ENCODE results near the gene C6orf120. TPM values are rescaled to one million over a fixed set of nuclear protein-coding genes. Genes with fewer than 3 reads are reported as not detected.

Gene C6orf120
- polyA plus RNA-seq (2013, experiment 1 of 2), result 26.8 TPM
- polyA plus RNA-seq (2013, experiment 2 of 2), result 33.5 TPM

DNA sequence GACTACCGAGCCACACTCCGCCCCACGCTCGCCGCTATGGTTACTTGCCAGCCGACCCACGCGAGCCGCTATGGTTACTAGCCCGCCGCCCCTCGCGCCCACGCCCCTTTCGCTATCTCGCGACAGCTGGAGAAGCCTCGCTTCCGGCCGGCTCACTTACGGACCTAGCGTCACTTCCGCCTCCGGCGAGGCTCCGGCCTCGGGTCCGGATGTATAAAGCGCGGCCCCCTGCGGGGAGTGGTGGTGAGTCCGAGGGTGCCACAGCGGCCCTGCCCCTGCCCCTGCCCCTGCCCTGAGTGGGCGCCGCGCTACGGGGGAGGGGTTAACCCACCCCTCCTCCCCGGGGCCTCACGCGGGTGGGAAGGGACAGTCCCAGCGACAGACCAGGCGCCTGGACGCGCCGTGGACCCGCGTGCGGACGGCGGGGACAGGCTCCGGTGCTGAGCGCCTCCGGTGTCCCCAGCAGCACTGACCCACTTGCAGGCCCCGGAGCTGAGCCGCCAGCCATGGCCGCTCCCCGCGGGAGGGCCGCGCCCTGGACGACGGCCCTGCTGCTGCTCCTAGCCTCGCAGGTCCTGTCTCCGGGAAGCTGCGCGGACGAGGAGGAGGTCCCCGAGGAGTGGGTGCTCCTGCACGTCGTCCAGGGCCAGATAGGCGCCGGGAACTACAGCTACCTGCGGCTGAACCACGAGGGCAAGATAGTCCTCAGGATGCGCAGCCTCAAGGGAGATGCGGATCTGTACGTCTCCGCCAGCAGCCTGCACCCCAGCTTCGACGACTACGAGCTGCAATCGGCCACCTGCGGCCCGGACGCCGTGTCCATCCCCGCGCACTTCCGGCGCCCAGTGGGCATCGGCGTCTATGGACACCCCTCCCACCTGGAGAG is at the start of gene C6orf120, which contains the start of gene WDR27:
TSS of gene C6orf120 (plus strand) at position 173 of the 886 bp plus-strand sequence. CDS start at position 507, 334 bp downstream.
TSS of gene WDR27 (minus strand) at position 76 of the 886 bp plus-strand sequence. CDS start 13,024 bp downstream, outside the sequence.
- H3K9me3 ChIP-seq (ENCODE audit: insufficient read depth, low read depth, low read length), result no peaks in the 10 kb centered on the region
- no peaks in the 10 kb centered on the region for H3K27me3 ChIP-seq (ENCODE audit: insufficient read depth, low read length)
- peak within 1 kb of the TSS; percentile 88 for H3K27ac ChIP-seq (ENCODE audit: low read depth, low read length)
- H3K4me3 ChIP-seq (ENCODE audit: low read length), result peak within 1 kb of the TSS; percentile 85
- H3K4me1 ChIP-seq (ENCODE audit: insufficient read depth, low read length), result peaks cover 16% of the 10 kb centered on the region; the same call in 1 of the 2 replicates
- peaks cover 53% of the 10 kb centered on the region for H3K36me3 ChIP-seq (ENCODE audit: insufficient read depth, low read length)
- H3K9ac ChIP-seq (ENCODE audit: low read depth, low read length), result peak within 1 kb of the TSS; percentile 97
- under 1% methylated on average over 92 of the region's 92 CpGs for WGBS

- no peak overlapping the region for H3K9ac ChIP-seq (ENCODE audit: low read depth, low read length)
- no peak overlapping the region for H3K4me3 ChIP-seq (ENCODE audit: low read length)
- no peaks in the 10 kb centered on the region for H3K27me3 ChIP-seq (ENCODE audit: insufficient read depth, low read length)
- peaks cover 52% of the 10 kb centered on the region for H3K36me3 ChIP-seq (ENCODE audit: insufficient read depth, low read length)
- H3K4me1 ChIP-seq (ENCODE audit: insufficient read depth, low read length), result no peaks in the 10 kb centered on the region
- H3K27ac ChIP-seq (ENCODE audit: low read depth, low read length), result no peak overlapping the region
- peaks cover 11% of the 10 kb centered on the region; the same call in 1 of the 2 replicates for H3K9me3 ChIP-seq (ENCODE audit: insufficient read depth, low read depth, low read length)
- 95% methylated on average over 11 of the region's 11 CpGs for WGBS
These were observed 49.0 kb upstream of the C6orf120 start for GRCh38 chr6:169652896-169653295.

- Histone ChIP-seq H3K4me1 (ENCODE audit: insufficient read depth, low read length) (no peaks in the 10 kb centered on the region), H3K27me3 (ENCODE audit: insufficient read depth, low read length) (no peaks in the 10 kb centered on the region), H3K27ac (ENCODE audit: low read depth, low read length) (no peak overlapping the region), H3K36me3 (ENCODE audit: insufficient read depth, low read length) (peaks cover 59% of the 10 kb centered on the region), H3K9ac (ENCODE audit: low read depth, low read length) (no peak overlapping the region), H3K4me3 (ENCODE audit: low read length) (no peak overlapping the region), H3K9me3 (ENCODE audit: insufficient read depth, low read depth, low read length) (peaks cover 11% of the 10 kb centered on the region; the same call in 1 of the 2 replicates)
- 95% methylated on average over 6 of the region's 6 CpGs for WGBS
These were observed 48.2 kb upstream of the C6orf120 start for GRCh38 chr6:169653691-169654090.

DNA sequence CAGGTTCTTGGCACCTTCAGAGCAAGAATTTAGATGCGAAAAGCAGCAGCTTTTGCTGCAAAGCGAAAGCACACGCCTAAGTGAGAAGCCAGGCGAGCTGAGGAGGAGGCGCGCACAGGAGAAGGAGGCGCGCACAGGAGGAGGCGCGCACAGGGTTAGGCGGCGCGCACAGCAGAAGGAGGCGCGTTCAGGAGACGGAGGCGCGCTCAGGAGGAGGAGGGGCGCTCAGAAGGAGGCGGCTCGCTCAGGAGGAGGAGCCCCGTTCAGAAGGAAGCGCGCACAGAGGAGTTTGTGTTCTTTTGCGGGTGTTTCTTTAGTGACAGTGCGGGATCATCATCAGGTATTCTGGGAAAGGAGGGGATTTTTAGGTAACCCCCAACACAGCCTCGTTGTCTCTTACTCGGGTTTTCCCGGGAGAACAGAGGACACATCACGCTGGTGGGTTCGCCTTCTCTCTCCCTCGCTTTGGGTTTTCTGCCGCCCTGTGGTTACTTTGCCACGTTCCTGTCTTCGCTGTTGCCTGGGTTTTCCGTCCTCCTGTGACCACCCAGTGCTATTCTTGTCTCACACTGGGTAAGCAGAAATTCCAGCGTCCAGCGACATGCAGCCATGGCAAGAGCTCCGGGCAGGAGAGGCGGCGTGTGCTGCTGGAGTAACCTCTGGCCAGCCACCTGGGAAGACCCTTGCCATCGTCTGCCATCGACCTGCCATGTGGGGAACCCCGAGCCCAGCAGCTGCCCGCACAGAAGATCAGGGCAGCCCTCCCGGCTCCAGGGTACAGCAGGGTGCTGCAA is 47.1 kb upstream of the C6orf120 start:
- Histone ChIP-seq H3K9ac (ENCODE audit: low read depth, low read length) (peak overlapping the region; percentile 44; the same call in 1 of the 2 replicates), H3K9me3 (ENCODE audit: insufficient read depth, low read depth, low read length) (peaks cover 11% of the 10 kb centered on the region; the same call in 1 of the 2 replicates), H3K4me3 (ENCODE audit: low read length) (peak overlapping the region; percentile 61), H3K36me3 (ENCODE audit: insufficient read depth, low read length) (peaks cover 69% of the 10 kb centered on the region), H3K4me1 (ENCODE audit: insufficient read depth, low read length) (no peaks in the 10 kb centered on the region), H3K27ac (ENCODE audit: low read depth, low read length) (no peak overlapping the region), H3K27me3 (ENCODE audit: insufficient read depth, low read length) (no peaks in the 10 kb centered on the region)
- whole genome bisulfite sequencing, result 95% methylated on average over 46 of the region's 46 CpGs

DNA sequence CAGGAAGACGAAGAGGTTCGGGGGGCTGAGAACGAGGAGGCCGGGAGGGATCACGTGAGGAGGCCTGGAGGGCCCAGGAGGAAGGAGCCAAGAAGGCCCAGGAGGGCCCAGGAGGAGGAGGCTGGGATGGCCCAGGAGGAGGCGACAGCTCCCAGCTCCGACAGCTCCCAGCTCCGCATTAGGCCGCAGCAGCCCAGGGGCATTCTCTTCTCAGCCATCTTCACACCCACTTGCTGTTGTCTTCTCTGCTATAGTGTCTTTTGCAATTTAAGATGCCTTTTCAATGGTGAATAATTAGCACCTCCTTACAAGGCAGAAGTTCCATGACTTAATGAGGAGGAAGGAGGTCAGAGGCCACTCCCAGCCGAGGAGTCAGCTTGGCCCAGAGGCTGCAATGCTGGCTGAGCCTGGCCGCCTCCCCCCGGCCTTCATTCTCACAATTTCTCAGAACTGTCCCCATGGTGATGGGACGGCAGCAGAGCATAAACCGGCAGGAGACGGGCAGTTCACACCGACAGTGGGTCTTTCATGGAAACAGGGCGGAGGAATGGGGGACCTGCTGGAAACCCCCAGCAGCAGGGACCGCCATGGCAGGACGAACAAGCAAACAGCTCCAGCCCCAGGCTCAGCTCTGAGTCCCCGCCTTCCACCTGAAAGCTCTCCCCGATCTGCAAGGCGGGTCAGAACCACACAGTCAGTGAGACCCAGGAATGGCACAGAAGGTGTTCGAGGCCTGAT is 45.2 kb upstream of the C6orf120 start:
- no peak overlapping the region for H3K9ac ChIP-seq (ENCODE audit: low read depth, low read length)
- peaks cover 79% of the 10 kb centered on the region for H3K36me3 ChIP-seq (ENCODE audit: insufficient read depth, low read length)
- no peaks in the 10 kb centered on the region for H3K4me1 ChIP-seq (ENCODE audit: insufficient read depth, low read length)
- H3K9me3 ChIP-seq (ENCODE audit: insufficient read depth, low read depth, low read length), result peaks cover 11% of the 10 kb centered on the region; the same call in 1 of the 2 replicates
- no peaks in the 10 kb centered on the region for H3K27me3 ChIP-seq (ENCODE audit: insufficient read depth, low read length)
- H3K27ac ChIP-seq (ENCODE audit: low read depth, low read length), result no peak overlapping the region
- 91% methylated on average over 23 of the region's 23 CpGs for WGBS
- H3K4me3 ChIP-seq (ENCODE audit: low read length), result no peak overlapping the region

DNA sequence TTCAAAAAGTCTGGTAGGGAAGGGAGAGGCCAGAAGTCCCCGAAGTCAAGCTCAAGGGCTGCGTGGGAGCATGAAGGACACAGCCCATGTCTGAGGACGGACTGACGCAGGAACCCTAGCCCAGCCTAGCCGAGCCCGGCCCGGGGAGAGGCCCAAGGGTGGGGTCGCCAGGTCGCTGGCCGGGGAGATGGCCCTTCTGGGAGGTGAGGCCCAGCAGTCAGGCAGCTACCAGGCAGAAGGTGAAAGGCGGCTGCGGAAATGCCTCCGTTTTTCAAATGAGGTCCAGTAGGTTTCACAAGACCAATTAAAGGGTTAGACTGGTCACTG is 44.7 kb upstream of the C6orf120 start:
- Histone ChIP-seq H3K9me3 (ENCODE audit: insufficient read depth, low read depth, low read length) (peaks cover 11% of the 10 kb centered on the region; the same call in 1 of the 2 replicates), H3K27ac (ENCODE audit: low read depth, low read length) (no peak overlapping the region), H3K36me3 (ENCODE audit: insufficient read depth, low read length) (peaks cover 81% of the 10 kb centered on the region), H3K4me1 (ENCODE audit: insufficient read depth, low read length) (no peaks in the 10 kb centered on the region), H3K27me3 (ENCODE audit: insufficient read depth, low read length) (no peaks in the 10 kb centered on the region), H3K9ac (ENCODE audit: low read depth, low read length) (no peak overlapping the region), H3K4me3 (ENCODE audit: low read length) (no peak overlapping the region)
- 95% methylated on average over 13 of the region's 13 CpGs for WGBS

DNA sequence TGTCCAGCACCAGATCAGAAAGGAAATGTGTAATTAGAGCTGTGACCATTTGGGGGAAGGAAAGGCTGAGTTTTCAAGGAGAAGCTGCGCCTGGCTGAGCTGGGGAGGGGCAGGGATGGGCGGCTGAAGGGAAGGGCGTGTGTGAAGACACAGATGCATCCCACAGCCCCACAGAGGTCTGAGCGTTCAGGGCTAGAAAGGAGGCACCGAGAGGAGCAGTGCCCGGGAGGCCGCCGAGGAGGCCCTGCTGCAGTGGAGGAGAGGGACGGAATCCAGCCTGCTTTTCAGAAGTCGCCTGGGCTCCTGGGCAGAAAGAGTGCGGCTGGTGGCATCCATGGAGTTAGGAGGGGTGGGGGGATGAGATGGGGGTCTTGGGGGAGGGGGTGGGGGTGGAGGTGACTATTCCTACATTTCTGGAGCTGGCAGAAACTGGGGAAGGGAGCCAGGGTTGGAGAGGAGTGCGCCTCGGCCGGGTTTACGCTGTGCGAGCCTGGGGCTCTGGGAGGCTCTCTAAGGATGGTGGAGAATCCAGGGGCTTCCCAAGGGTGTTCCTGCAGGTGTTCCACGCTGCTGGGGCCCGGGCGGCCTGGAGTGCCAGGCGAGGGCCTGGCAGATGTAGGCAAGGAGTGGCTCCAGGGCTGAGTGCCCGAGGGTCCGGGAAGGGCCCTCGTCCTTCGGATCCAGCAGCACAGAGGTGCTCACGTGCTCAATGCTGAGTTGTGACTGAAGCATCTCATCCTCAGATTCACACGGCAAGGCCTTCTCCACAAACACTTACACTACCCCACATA is 41.9 kb upstream of the C6orf120 start:
- Histone ChIP-seq H3K36me3 (ENCODE audit: insufficient read depth, low read length) (peaks cover 88% of the 10 kb centered on the region), H3K9me3 (ENCODE audit: insufficient read depth, low read depth, low read length) (peaks cover 4% of the 10 kb centered on the region; the same call in 1 of the 2 replicates), H3K27ac (ENCODE audit: low read depth, low read length) (no peak overlapping the region), H3K4me3 (ENCODE audit: low read length) (no peak overlapping the region), H3K27me3 (ENCODE audit: insufficient read depth, low read length) (no peaks in the 10 kb centered on the region), H3K4me1 (ENCODE audit: insufficient read depth, low read length) (no peaks in the 10 kb centered on the region), H3K9ac (ENCODE audit: low read depth, low read length) (no peak overlapping the region)
- WGBS, result 96% methylated on average over 26 of the region's 26 CpGs

DNA sequence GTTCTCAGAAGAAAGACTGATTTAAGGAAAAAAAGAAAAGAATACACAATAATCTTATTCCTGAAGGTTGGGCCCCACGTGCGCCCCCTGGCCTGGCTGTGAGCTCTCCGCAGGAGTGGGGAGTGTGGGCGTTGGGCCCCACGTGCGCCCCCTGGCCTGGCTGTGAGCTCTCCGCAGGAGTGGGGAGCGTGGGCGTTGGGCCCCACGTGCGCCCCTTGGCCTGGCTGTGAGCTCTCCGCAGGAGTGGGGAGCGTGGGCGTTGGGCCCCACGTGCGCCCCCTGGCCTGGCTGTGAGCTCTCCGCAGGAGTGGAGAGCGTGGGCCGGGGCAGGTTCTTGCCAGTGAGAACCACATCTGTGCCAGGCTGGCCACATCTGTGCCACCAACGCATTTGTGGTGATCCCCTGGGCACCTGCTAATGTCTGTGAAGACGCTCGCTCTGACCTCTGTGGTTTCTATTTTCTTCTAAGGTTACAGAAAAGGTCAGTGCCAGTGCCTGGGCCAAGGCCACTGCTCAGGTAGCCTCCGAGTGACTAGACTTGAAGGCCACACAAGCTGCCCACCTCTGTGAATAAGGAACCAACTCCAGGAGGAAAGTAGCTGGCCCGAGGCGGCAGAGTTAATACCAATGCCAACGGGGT is 41.1 kb upstream of the C6orf120 start:
- 96% methylated on average over 26 of the region's 26 CpGs for WGBS
- H3K36me3 ChIP-seq (ENCODE audit: insufficient read depth, low read length), result peaks cover 89% of the 10 kb centered on the region

GRCh38 chr6:169661391-169661756 is 40.6 kb upstream of the C6orf120 start:
- Histone ChIP-seq H3K36me3 (ENCODE audit: insufficient read depth, low read length) (peaks cover 89% of the 10 kb centered on the region), H3K4me3 (ENCODE audit: low read length) (no peak overlapping the region), H3K27ac (ENCODE audit: low read depth, low read length) (no peak overlapping the region), H3K9me3 (ENCODE audit: insufficient read depth, low read depth, low read length) (0 out of 2 replicates have a peak, but pooled peaks cover 2% of the 10 kb centered on the region), H3K9ac (ENCODE audit: low read depth, low read length) (no peak overlapping the region), H3K4me1 (ENCODE audit: insufficient read depth, low read length) (no peaks in the 10 kb centered on the region), H3K27me3 (ENCODE audit: insufficient read depth, low read length) (no peaks in the 10 kb centered on the region)
- WGBS, result 97% methylated on average over 7 of the region's 7 CpGs

More for the DNA sequence above, 41.1 kb upstream of the C6orf120 start:
- Histone ChIP-seq H3K27ac (ENCODE audit: low read depth, low read length) (no peak overlapping the region), H3K4me1 (ENCODE audit: insufficient read depth, low read length) (no peaks in the 10 kb centered on the region), H3K9me3 (ENCODE audit: insufficient read depth, low read depth, low read length) (0 out of 2 replicates have a peak, but pooled peaks cover 2% of the 10 kb centered on the region), H3K9ac (ENCODE audit: low read depth, low read length) (no peak overlapping the region), H3K27me3 (ENCODE audit: insufficient read depth, low read length) (no peaks in the 10 kb centered on the region), H3K4me3 (ENCODE audit: low read length) (no peak overlapping the region)

GRCh38 chr6:169663468-169663867 is 38.5 kb upstream of the C6orf120 start:
- no peaks in the 10 kb centered on the region for H3K27me3 ChIP-seq (ENCODE audit: insufficient read depth, low read length)
- H3K4me1 ChIP-seq (ENCODE audit: insufficient read depth, low read length), result peaks cover 7% of the 10 kb centered on the region
- no peaks in the 10 kb centered on the region for H3K9me3 ChIP-seq (ENCODE audit: insufficient read depth, low read depth, low read length)
- no peak overlapping the region for H3K27ac ChIP-seq (ENCODE audit: low read depth, low read length)
- peaks cover 87% of the 10 kb centered on the region for H3K36me3 ChIP-seq (ENCODE audit: insufficient read depth, low read length)
- 95% methylated on average over 8 of the region's 8 CpGs for WGBS
- no peak overlapping the region for H3K9ac ChIP-seq (ENCODE audit: low read depth, low read length)
- no peak overlapping the region for H3K4me3 ChIP-seq (ENCODE audit: low read length)

All from HUES64 (cell line).